Ishikawa (cell line): ENCODE measurements around the gene NSMCE3.

Experiments used
- CEBPB ChIP-seq: IDR thresholded peaks from 2 replicates; pipeline ENCODE4 v1.6.1; 2012
- CREB1 ChIP-seq: IDR thresholded peaks from 2 replicates; pipeline ENCODE4 v1.6.1; 2012; ENCODE audit warnings: low read depth
- EGR1 ChIP-seq: IDR thresholded peaks from 2 replicates; pipeline ENCODE4 v1.6.1; 2012
- EP300 ChIP-seq: IDR thresholded peaks from 2 replicates; pipeline ENCODE4 v1.6.1; 2012; ENCODE audit warnings: borderline replicate concordance
- FOXM1 ChIP-seq: IDR thresholded peaks from 2 replicates; pipeline ENCODE4 v1.6.1; 2012; ENCODE audit warnings: low read depth, borderline replicate concordance
- NFIC ChIP-seq: IDR thresholded peaks from 2 replicates; pipeline ENCODE4 v1.6.1; 2012
- RAD21 ChIP-seq: IDR thresholded peaks from 2 replicates; pipeline ENCODE4 v1.6.1; 2012; ENCODE audit warnings: low read depth
- TAF1 ChIP-seq: IDR thresholded peaks from 2 replicates; pipeline ENCODE4 v1.6.1; 2012; ENCODE audit warnings: low read depth, mild to moderate bottlenecking
- TCF12 ChIP-seq: IDR thresholded peaks from 2 replicates; pipeline ENCODE4 v1.6.1; 2012; ENCODE audit warnings: low read depth
- TEAD4 ChIP-seq: IDR thresholded peaks from 2 replicates; pipeline ENCODE4 v1.6.1; 2012
- YY1 ChIP-seq: IDR thresholded peaks from 2 replicates; pipeline ENCODE4 v1.6.1; 2012; ENCODE audit warnings: low read depth
- ZBTB7A ChIP-seq: IDR thresholded peaks from 2 replicates; pipeline ENCODE4 v1.6.1; 2012; ENCODE audit warnings: low read depth
- TF ChIP-seq, protein P1 (sequence below): IDR thresholded peaks from 2 replicates; pipeline ENCODE4 v1.6.1; 2012
- TF ChIP-seq, protein P2 (sequence below): IDR thresholded peaks from 2 replicates; pipeline ENCODE4 v1.6.1; 2012; ENCODE audit warnings: low read depth, mild to moderate bottlenecking
- TF ChIP-seq, protein P3 (sequence below): IDR thresholded peaks from 2 replicates; pipeline ENCODE4 v1.6.1; 2012

NSMCE3 gene

DNA sequence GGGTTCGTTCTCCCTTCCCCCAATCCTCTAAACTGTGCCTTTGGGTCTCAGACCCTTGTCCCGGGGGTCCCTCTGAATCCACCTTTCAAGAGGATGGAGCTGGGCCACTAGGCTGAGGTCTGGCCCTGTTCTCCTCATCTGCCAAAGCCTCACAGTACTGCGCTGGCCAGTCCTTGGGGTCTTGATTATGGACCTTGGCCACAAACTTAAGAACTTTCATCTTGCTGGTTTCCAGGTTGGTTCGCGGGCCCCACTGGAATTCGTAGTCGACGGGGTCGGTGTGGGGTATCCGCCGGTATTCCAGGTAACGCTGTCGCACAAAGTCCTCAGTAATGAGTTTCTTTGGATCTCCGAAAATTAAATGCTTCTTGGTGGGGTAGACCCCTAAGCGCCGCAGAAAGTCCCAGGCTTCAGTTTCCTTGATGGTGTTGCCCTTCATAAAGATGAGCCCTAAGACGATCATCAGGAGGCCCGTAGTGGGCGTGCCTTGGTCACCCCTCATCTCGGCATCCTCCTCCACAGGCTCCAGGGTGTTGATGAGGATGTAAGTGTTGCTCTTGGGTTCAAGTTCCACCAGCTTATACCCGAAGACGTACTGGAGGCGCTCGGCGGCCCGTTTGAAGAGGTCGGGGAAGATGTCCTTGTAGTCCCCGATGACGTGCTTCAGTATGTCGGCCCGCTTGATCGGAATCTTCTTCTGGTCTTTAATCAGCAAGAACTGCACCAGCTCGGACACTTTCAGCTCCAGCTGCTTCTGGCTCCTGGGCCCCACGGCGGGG is 727 bp downstream of the NSMCE3 start:
- TF ChIP-seq YY1, result no peak
- TF ChIP-seq TEAD4, result no peak
- no peak for TF ChIP-seq ZBTB7A
- TF ChIP-seq NFIC, result no peak
- no peak for TF ChIP-seq CEBPB
- TF ChIP-seq, protein P1, sequence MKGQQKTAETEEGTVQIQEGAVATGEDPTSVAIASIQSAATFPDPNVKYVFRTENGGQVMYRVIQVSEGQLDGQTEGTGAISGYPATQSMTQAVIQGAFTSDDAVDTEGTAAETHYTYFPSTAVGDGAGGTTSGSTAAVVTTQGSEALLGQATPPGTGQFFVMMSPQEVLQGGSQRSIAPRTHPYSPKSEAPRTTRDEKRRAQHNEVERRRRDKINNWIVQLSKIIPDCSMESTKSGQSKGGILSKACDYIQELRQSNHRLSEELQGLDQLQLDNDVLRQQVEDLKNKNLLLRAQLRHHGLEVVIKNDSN, result no peak
- no peak for TF ChIP-seq RAD21
- no peak for TF ChIP-seq EP300

DNA sequence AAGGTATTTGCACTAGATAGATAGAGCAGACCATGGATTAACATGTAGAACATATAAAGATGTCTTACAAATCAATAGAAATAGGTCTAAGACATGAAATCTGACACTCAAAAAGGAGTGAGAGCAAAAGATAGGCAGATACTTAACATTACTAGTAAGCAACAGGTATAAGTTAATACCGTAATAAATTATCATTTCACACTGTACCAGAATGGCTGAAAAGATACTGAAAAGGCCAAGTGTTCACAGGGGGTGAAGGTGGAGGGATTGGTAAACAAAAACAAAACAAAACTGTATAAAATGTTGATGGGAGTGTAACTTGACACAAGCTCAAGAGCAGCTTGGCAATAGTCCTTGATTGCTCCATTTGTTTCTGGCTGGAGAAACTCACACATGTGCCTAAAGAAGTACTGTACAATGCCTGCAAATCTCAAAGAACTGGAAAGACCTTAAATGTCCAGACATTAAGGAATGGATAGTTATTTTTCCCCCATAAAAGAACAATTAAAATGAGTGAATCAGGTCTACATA is 3.5 kb downstream of the NSMCE3 start:
- TF ChIP-seq, protein P1, result no peak
- no peak for TF ChIP-seq EP300
- TF ChIP-seq TEAD4, result no peak
- TF ChIP-seq RAD21, result no peak
- no peak for TF ChIP-seq FOXM1
- TF ChIP-seq, protein P2, sequence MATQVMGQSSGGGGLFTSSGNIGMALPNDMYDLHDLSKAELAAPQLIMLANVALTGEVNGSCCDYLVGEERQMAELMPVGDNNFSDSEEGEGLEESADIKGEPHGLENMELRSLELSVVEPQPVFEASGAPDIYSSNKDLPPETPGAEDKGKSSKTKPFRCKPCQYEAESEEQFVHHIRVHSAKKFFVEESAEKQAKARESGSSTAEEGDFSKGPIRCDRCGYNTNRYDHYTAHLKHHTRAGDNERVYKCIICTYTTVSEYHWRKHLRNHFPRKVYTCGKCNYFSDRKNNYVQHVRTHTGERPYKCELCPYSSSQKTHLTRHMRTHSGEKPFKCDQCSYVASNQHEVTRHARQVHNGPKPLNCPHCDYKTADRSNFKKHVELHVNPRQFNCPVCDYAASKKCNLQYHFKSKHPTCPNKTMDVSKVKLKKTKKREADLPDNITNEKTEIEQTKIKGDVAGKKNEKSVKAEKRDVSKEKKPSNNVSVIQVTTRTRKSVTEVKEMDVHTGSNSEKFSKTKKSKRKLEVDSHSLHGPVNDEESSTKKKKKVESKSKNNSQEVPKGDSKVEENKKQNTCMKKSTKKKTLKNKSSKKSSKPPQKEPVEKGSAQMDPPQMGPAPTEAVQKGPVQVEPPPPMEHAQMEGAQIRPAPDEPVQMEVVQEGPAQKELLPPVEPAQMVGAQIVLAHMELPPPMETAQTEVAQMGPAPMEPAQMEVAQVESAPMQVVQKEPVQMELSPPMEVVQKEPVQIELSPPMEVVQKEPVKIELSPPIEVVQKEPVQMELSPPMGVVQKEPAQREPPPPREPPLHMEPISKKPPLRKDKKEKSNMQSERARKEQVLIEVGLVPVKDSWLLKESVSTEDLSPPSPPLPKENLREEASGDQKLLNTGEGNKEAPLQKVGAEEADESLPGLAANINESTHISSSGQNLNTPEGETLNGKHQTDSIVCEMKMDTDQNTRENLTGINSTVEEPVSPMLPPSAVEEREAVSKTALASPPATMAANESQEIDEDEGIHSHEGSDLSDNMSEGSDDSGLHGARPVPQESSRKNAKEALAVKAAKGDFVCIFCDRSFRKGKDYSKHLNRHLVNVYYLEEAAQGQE, result no peak
- TF ChIP-seq EGR1, result no peak
- TF ChIP-seq TCF12, result no peak
- TF ChIP-seq CEBPB, result no peak
- no peak for TF ChIP-seq CREB1
- TF ChIP-seq NFIC, result no peak
- no peak for TF ChIP-seq TAF1
- no peak for TF ChIP-seq YY1
- TF ChIP-seq, protein P3, sequence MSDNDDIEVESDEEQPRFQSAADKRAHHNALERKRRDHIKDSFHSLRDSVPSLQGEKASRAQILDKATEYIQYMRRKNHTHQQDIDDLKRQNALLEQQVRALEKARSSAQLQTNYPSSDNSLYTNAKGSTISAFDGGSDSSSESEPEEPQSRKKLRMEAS, result no peak
- no peak for TF ChIP-seq ZBTB7A

DNA sequence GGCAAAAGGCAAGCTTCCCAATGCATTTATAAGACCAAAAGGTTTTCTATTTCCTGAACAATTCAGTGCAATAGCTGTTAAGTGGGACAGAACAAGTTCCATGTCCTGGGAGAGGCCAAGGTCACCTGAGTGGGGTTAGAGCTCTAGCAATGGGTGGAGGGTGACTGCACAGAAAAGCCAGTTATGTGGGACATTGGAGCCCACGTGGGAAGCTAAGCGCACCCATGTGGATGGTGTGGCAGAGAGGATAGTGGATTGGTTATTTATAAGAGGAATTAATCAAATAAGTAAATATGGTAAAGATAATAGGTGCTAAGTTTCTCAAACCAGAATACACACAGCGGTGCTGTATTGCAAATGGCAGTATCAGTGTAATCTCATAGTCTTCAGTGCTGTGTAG is 6.3 kb downstream of the NSMCE3 start:
- no peak for TF ChIP-seq YY1
- TF ChIP-seq TAF1, result no peak
- no peak for TF ChIP-seq EGR1
- TF ChIP-seq TCF12, result no peak
- TF ChIP-seq EP300, result no peak
- TF ChIP-seq FOXM1, result no peak
- no peak for TF ChIP-seq CREB1
- no peak for TF ChIP-seq TEAD4
- no peak for TF ChIP-seq RAD21
- TF ChIP-seq, protein P1, result no peak
- TF ChIP-seq, protein P3, result no peak

DNA sequence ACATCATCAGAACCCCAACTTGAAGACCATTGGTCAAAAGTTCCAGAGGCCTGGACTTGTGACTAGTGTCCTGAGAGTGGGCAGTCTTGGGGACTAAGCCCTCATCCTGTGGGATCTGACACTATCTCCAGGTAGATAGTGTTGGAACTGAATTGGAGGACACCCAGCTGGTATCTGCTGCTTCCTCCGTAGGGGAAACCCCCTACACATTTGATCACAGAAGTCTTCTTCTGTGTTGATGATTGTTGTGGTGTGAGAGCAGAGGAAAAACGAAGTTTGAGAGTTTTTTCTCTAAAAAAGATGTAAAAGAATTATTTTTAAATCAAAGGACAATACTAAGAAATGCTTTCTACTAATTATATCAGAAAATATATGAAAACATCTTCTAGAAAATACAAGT is 6.9 kb downstream of the NSMCE3 start:
- TF ChIP-seq EP300 (no peak), TCF12 (no peak), YY1 (no peak), CREB1 (no peak), TAF1 (no peak), ZBTB7A (no peak), NFIC (no peak), CEBPB (no peak), EGR1 (no peak), TEAD4 (no peak), RAD21 (no peak), FOXM1 (no peak)
- TF ChIP-seq, protein P1, result no peak
- TF ChIP-seq, protein P2, result no peak

DNA sequence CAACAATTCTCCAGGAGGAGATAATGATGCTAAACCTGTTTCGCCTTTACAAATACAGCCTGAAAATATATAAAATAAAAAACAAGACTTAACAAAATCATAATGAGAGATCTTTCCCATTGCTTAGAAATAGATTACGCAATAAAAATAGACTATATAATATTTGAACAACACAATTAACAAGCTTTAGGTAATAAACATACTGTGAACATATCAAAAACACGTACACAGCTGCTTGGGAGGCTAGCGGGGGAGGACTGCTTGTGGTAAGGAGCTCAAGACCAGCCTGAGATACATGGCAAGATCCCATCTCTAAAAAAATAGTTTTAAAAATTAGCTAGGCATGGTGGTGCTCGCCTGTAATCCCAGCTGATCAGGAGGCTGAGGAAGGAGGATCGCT is 8.7 kb downstream of the NSMCE3 start:
- TF ChIP-seq NFIC, result no peak
- TF ChIP-seq TAF1, result no peak
- no peak for TF ChIP-seq EGR1
- TF ChIP-seq, protein P3, result no peak
- TF ChIP-seq RAD21, result no peak
- TF ChIP-seq TCF12, result no peak
- TF ChIP-seq, protein P1, result no peak
- TF ChIP-seq EP300, result no peak
- TF ChIP-seq, protein P2, result no peak
- no peak for TF ChIP-seq CREB1
- TF ChIP-seq YY1, result no peak
- TF ChIP-seq ZBTB7A, result no peak
- TF ChIP-seq CEBPB, result no peak
- no peak for TF ChIP-seq TEAD4
